ENCODE data around the gene RFNG.

DNA sequence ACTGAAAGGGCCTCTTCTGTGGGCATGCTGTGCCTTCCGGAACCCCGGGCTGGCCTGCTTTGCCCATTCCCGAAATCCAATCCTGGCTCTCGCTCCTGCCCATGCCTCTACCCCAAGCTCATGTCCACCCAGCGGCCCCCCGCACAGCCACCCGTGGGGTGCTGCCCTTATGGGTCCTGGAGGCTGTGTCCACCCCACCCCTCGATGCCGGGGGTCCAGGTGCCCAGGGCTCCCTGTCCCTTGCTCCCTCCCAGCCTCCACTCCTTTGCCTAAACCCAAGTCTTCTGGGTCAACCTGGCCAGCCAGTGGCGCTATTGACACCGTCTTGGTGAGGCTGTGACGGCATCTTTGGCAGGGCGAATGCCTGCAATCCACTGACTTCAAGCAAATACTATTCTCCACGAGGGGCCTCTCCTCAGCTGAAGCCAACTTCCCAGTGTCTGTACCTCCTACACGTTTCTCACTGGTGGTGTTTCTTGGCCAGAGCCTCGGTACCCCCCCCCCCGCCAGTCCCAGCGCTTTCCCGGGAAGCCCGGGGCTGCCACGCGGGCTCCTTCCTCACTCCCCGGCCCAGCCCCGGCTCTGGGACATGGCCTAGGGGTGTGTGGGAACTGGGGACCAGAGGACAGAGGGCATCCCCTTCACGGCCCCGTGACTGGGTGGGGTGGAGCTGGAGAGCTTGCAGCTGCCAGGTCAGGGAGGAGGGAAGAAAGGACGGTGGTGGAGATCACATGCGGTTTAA lies 26.2 kb upstream of the RFNG start:
- no peak for TF ChIP-seq ZFP36 (IDR thresholded peaks at IDR 0.05; ENCODE audit: borderline replicate concordance, partially characterized antibody)
- TF ChIP-seq, protein P1, sequence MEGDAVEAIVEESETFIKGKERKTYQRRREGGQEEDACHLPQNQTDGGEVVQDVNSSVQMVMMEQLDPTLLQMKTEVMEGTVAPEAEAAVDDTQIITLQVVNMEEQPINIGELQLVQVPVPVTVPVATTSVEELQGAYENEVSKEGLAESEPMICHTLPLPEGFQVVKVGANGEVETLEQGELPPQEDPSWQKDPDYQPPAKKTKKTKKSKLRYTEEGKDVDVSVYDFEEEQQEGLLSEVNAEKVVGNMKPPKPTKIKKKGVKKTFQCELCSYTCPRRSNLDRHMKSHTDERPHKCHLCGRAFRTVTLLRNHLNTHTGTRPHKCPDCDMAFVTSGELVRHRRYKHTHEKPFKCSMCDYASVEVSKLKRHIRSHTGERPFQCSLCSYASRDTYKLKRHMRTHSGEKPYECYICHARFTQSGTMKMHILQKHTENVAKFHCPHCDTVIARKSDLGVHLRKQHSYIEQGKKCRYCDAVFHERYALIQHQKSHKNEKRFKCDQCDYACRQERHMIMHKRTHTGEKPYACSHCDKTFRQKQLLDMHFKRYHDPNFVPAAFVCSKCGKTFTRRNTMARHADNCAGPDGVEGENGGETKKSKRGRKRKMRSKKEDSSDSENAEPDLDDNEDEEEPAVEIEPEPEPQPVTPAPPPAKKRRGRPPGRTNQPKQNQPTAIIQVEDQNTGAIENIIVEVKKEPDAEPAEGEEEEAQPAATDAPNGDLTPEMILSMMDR (IDR thresholded peaks at IDR 0.05), result no peak
- TF ChIP-seq GATA3 (IDR thresholded peaks at IDR 0.05; ENCODE audit: borderline replicate concordance), result no peak

Measured in A549 (cell line).